Mesendoderm (in vitro differentiated cells): ENCODE measurements around the gene MFSD12.

ENCODE experiments used
- DNase-seq: peaks from one replicate; pipeline ENCODE4 v3.0.0; 2013
- H2AK5ac ChIP-seq: 2 replicates; pipeline ENCODE4 v1.6.1; 2013; ENCODE audit warnings: low read length, inconsistent platforms
- H2BK120ac ChIP-seq: 2 replicates; pipeline ENCODE4 v1.6.1; 2013; ENCODE audit warnings: low read depth, mild to moderate bottlenecking, low read length, moderate library complexity, mixed read lengths
- H2BK15ac ChIP-seq: replicated peaks from 2 replicates; pipeline ENCODE4 v1.6.1; 2013; ENCODE audit warnings: low read depth, mild to moderate bottlenecking, moderate library complexity
- H2BK5ac ChIP-seq: 2 replicates; pipeline ENCODE4 v1.6.1; 2013; ENCODE audit warnings: low read length, inconsistent platforms
- H3K18ac ChIP-seq: 2 replicates; pipeline ENCODE4 v1.6.1; 2013; ENCODE audit warnings: mild to moderate bottlenecking, low read length, mixed read lengths
- H3K23ac ChIP-seq: one replicate; pipeline ENCODE4 v1.6.1; 2013; ENCODE audit warnings: low read length
- H3K27ac ChIP-seq: 2 replicates; pipeline ENCODE4 v1.5.1; 2013; ENCODE audit warnings: low read depth, mild to moderate bottlenecking, inconsistent platforms, low read length, moderate library complexity
- H3K27me3 ChIP-seq: 2 replicates; pipeline ENCODE4 v1.6.1; 2013; ENCODE audit warnings: low read length, control low read depth, mild to moderate bottlenecking, inconsistent platforms; ENCODE audit not compliant: insufficient read depth, poor library complexity
- H3K36me3 ChIP-seq: 2 replicates; pipeline ENCODE4 v1.6.1; 2013; ENCODE audit warnings: low read length, inconsistent platforms; ENCODE audit not compliant: control insufficient read depth, insufficient read depth
- H3K4ac ChIP-seq: one replicate; pipeline ENCODE4 v1.6.1; 2013; ENCODE audit warnings: low read depth, mild to moderate bottlenecking, low read length, moderate library complexity
- H3K4me1 ChIP-seq: 2 replicates; pipeline ENCODE4 v1.6.1; 2013; ENCODE audit warnings: low read depth, low read length, inconsistent platforms; ENCODE audit not compliant: control insufficient read depth
- H3K4me2 ChIP-seq: 2 replicates; pipeline ENCODE4 v1.6.1; 2013; ENCODE audit warnings: low read length
- H3K4me3 ChIP-seq: 2 replicates; pipeline ENCODE4 v1.5.1; 2013; ENCODE audit warnings: mild to moderate bottlenecking, low read length
- H3K56ac ChIP-seq: one replicate; pipeline ENCODE4 v1.6.1; 2013; ENCODE audit warnings: low read length
- H3K79me1 ChIP-seq: 2 replicates; pipeline ENCODE4 v1.6.1; 2013; ENCODE audit warnings: low read length, inconsistent platforms
- H3K79me2 ChIP-seq: 2 replicates; pipeline ENCODE4 v1.6.1; 2013; ENCODE audit warnings: mild to moderate bottlenecking, low read length; ENCODE audit not compliant: control insufficient read depth, insufficient read depth
- H3K9ac ChIP-seq: 2 replicates; pipeline ENCODE4 v1.6.1; 2013; ENCODE audit warnings: low read length, inconsistent platforms
- H4K5ac ChIP-seq: one replicate; pipeline ENCODE4 v1.6.1; 2013; ENCODE audit warnings: low read length
- H4K8ac ChIP-seq: one replicate; pipeline ENCODE4 v1.6.1; 2013; ENCODE audit warnings: low read depth, mild to moderate bottlenecking, control low read depth, low read length, moderate library complexity
- WGBS: extraction: QIAGEN DNeasy Blood & Tissue Kit; methylation state at CpG from one replicate; pipeline ENCODE4 v1.1.7; 2013; ENCODE audit warnings: low lambda C conversion rate, missing lambda C conversion rate; ENCODE audit not compliant: insufficient coverage; ENCODE audit errors: extremely low coverage; 5-methylcytosine and 5-hydroxymethylcytosine counted together

The MFSD12 gene

DNA sequence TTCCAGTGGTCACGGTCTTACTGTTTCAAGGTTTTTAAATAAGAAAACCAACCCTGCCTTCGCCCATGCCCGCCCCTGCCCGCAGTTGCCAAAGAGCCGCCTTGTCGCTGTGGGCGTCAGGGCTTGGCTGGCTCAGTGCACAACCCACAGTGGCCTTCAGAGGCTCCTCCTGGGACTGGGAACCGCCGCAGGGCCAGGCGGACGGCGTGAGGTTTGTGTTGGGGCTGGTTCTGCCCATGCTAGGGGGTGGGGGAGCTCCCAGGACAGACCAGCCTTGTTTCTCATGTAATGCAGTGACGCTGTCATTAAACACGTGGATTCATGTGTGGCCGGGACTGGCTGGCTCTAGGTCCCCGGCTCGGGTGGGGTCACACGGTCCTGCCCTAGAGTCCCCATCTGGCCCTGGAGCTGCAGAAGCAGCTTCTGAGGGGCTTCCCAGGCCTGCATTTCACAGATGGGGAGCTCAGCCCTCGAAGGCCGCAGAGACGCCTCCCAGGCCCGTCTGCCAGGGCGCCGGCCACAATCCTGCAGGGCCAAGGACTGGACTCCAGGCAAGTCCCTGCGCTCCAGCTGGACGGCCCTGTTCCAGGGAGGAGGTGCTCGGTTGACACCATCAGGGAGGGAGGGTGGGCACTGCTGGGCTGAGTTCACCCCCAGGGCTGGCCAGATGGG lies 20.8 kb downstream of the MFSD12 start:
- Histone ChIP-seq H3K27ac (no peak overlapping the region), H3K23ac (no peak overlapping the region), H3K36me3 (peaks cover 6% of the 10 kb centered on the region), H3K79me1 (no peaks in the 10 kb centered on the region), H3K4ac (no peak overlapping the region), H3K4me2 (no peak overlapping the region), H3K56ac (no peak overlapping the region), H2BK5ac (no peak overlapping the region), H4K8ac (no peak overlapping the region), H2BK15ac (no peak overlapping the region), H3K9ac (no peak overlapping the region), H3K27me3 (no peaks in the 10 kb centered on the region), H2BK120ac (no peak overlapping the region), H2AK5ac (no peak overlapping the region), H3K4me3 (no peak overlapping the region), H3K4me1 (no peaks in the 10 kb centered on the region), H3K79me2 (no peaks in the 10 kb centered on the region), H3K18ac (no peak overlapping the region), H4K5ac (no peak overlapping the region)
- WGBS = no CpG with 5 or more reads among the region's 27 CpGs
- DNase-seq = no peak

DNA sequence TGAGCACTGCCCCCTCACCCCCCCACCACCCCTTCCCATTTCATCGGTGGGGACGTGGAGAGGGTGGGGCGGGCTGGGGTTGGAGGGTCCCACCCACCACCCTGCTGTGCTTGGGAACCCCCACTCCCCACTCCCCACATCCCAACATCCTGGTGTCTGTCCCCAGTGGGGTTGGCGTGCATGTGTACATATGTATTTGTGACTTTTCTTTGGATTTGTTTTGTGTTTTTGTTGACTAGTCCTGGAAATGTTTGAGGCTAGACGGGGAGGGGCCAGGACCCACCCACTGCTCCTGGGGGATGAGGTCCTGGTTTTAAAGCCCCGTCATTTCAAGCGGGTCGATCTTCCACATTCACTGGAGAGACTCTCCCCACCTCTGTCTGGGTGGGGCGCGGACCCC lies 21.4 kb downstream of the MFSD12 start:
- Histone ChIP-seq H3K79me1 (no peaks in the 10 kb centered on the region), H3K23ac (no peak overlapping the region), H3K9ac (no peak overlapping the region), H3K18ac (no peak overlapping the region), H2BK120ac (no peak overlapping the region), H2BK15ac (no peak overlapping the region), H2AK5ac (no peak overlapping the region), H3K4me1 (no peaks in the 10 kb centered on the region), H3K27ac (no peak overlapping the region), H3K4me2 (no peak overlapping the region), H2BK5ac (no peak overlapping the region), H3K4ac (no peak overlapping the region), H3K79me2 (no peaks in the 10 kb centered on the region), H3K4me3 (no peak overlapping the region), H3K56ac (no peak overlapping the region), H3K27me3 (no peaks in the 10 kb centered on the region), H4K5ac (no peak overlapping the region), H4K8ac (no peak overlapping the region), H3K36me3 (peaks cover 8% of the 10 kb centered on the region)
- no peak for DNase-seq
- WGBS = no CpG with 5 or more reads among the region's 10 CpGs

DNA sequence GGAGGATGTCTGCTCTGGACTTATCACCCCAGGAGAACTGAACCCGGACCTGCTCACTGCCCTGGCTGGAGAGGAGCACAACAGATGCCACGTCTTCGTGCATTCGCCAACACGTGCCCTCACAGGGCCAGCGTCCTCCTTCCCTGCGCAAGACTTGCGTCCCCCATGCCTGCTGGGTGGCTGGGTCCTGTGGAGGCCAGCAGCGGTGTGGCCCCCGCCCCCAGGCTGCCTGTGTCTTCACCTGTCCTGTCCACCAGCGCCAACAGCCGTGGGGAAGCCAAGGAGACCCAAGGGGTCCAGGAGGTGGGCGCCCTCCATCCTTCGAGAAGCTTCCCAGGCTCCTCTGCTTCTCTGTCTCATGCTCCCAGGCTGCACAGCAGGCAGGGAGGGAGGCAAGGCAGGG lies 21.8 kb downstream of the MFSD12 start:
- Histone ChIP-seq H2AK5ac (no peak overlapping the region), H3K36me3 (peaks cover 8% of the 10 kb centered on the region), H3K56ac (no peak overlapping the region), H3K18ac (no peak overlapping the region), H3K9ac (no peak overlapping the region), H2BK120ac (no peak overlapping the region), H3K27me3 (no peaks in the 10 kb centered on the region), H3K4me2 (no peak overlapping the region), H4K8ac (no peak overlapping the region), H3K79me2 (no peaks in the 10 kb centered on the region), H3K79me1 (no peaks in the 10 kb centered on the region), H2BK15ac (no peak overlapping the region), H2BK5ac (no peak overlapping the region), H3K4me1 (no peaks in the 10 kb centered on the region), H3K4me3 (no peak overlapping the region), H3K23ac (no peak overlapping the region), H3K27ac (no peak overlapping the region), H4K5ac (no peak overlapping the region), H3K4ac (no peak overlapping the region)
- WGBS = no CpG with 5 or more reads among the region's 14 CpGs
- DNase-seq = no peak

DNA sequence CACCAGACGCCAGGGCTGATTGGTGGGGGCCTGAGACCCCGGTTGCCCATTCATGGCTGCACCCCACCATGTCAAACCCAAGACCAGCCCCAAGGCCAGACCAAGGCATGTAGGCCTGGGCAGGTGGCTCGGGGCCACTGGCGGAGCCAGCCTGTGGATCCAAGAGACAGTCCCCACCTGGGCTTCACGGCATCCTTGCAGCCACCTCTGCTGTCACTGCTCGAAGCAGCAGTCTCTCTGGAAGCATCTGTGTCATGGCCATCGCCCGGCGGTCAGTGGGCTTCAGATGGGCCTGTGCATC lies 22.2 kb downstream of the MFSD12 start:
- H3K79me1 ChIP-seq = no peaks in the 10 kb centered on the region

DNA sequence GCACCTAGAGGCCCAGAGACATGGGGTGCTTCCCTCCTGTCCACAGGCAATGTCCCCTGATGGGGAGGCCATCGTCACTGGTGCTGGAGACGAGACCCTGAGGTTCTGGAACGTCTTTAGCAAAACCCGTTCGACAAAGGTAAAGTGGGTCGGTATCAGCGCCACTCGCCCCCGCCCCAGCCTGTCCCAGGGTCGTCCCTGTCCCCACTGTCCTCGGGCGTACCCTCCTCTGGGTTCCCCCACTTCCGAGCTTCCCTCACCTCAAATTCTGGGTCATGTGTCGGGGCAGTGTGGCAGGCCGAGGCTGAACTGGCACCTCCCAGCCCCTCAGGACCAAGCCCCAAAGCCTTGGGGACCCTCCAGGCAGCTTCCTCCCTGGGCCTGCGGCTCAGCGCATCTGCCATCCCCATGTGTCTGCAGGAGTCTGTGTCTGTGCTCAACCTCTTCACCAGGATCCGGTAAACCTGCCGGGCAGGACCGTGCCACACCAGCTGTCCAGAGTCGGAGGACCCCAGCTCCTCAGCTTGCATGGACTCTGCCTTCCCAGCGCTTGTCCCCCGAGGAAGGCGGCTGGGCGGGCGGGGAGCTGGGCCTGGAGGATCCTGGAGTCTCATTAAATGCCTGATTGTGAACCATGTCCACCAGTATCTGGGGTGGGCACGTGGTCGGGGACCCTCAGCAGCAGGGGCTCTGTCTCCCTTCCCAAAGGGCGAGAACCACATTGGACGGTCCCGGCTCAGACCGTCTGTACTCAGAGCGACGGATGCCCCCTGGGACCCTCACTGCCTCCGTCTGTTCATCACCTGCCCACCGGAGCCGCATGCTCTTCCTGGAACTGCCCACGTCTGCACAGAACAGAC lies 22.8 kb downstream of the MFSD12 start:
- Histone ChIP-seq H2AK5ac (no peak overlapping the region), H4K5ac (no peak overlapping the region), H4K8ac (no peak overlapping the region), H3K56ac (no peak overlapping the region), H3K36me3 (peaks cover 8% of the 10 kb centered on the region), H3K79me2 (no peaks in the 10 kb centered on the region), H2BK120ac (no peak overlapping the region), H3K27ac (no peak overlapping the region), H3K9ac (no peak overlapping the region), H3K4me2 (no peak overlapping the region), H2BK15ac (no peak overlapping the region), H3K27me3 (no peaks in the 10 kb centered on the region), H3K4ac (no peak overlapping the region), H3K4me3 (no peak overlapping the region), H3K79me1 (no peaks in the 10 kb centered on the region), H3K18ac (no peak overlapping the region), H3K23ac (no peak overlapping the region), H2BK5ac (no peak overlapping the region), H3K4me1 (no peaks in the 10 kb centered on the region)
- no CpG with 5 or more reads among the region's 38 CpGs for WGBS
- no peak for DNase-seq

More for the DNA sequence above, 22.2 kb downstream of the MFSD12 start:
- Histone ChIP-seq H2AK5ac (no peak overlapping the region), H2BK5ac (no peak overlapping the region), H3K4me1 (no peaks in the 10 kb centered on the region), H3K56ac (no peak overlapping the region), H3K36me3 (peaks cover 8% of the 10 kb centered on the region), H3K9ac (no peak overlapping the region), H4K8ac (no peak overlapping the region), H3K27ac (no peak overlapping the region), H3K23ac (no peak overlapping the region), H3K4ac (no peak overlapping the region), H4K5ac (no peak overlapping the region), H3K79me2 (no peaks in the 10 kb centered on the region), H3K4me2 (no peak overlapping the region), H3K27me3 (no peaks in the 10 kb centered on the region), H3K4me3 (no peak overlapping the region), H2BK15ac (no peak overlapping the region), H3K18ac (no peak overlapping the region), H2BK120ac (no peak overlapping the region)
- WGBS = no CpG with 5 or more reads among the region's 9 CpGs
- DNase-seq = no peak
